ENCODE data around the gene LTBP1. TPM values are rescaled to one million over a fixed set of nuclear protein-coding genes. Genes with fewer than 3 reads are reported as not detected.

LTBP1 gene
- total and polyA plus RNA-seq, 2 experiments from 2014 or later = 35.6 to 68.9 TPM

DNA sequence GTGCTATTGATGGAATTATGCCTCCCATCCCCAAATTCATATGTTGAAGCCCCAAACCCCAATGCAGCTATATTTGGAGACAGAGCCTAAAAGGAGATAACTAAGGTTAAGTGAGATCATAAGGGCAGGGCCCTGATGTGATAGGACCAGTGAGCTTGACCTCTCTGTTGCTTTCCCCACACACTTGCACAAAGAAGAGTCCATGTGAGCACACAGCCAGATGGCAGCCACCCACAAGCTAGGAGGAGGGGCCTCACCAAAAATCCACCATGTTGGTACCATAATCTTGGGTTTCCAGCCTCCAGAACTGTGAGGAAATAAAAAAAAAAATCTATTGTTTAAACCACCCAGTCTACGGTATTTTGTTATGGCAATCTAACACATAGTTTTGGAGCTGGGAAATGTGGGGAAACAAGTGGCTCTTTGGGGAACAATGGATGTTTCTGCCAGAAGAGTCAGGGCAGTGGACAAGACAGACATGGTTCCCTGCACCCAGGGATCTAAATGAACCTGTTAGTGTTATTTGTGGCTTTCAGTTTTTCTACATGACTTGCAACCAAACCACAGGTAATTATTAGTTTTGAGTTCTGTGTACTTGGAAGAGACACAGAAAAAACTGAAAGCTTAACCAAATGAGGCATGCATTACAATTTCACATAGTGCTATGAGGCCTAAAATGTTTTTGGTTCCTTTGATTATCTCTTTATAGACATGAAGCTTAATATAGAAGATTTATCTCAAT, 259.1 kb downstream of the LTBP1 start:
- Histone ChIP-seq H3K9me3 (ENCODE audit: low read depth) (no peaks in the 10 kb centered on the region), H3K4me2 (no peak overlapping the region), H3K79me2 (no peaks in the 10 kb centered on the region), H3K9me2 (replicated peaks; ENCODE audit: insufficient read depth) (no peaks in the 10 kb centered on the region), H3K36me3 (replicated peaks; ENCODE audit: insufficient read depth, low read depth) (no peaks in the 10 kb centered on the region), H3K27ac (no peak overlapping the region), H3K4me1 (ENCODE audit: insufficient read depth) (peaks cover 10% of the 10 kb centered on the region), H2AFZ (no peak overlapping the region), H3K27me3 (no peaks in the 10 kb centered on the region), H4K20me1 (ENCODE audit: insufficient read depth, poor library complexity, severe bottlenecking) (no peaks in the 10 kb centered on the region), H3K4me3 (no peak overlapping the region)
- WGBS (ENCODE audit: low lambda C conversion rate, missing lambda C conversion rate) = 96% methylated on average over 1 of the region's 1 CpG
- TF ChIP-seq, protein P1, sequence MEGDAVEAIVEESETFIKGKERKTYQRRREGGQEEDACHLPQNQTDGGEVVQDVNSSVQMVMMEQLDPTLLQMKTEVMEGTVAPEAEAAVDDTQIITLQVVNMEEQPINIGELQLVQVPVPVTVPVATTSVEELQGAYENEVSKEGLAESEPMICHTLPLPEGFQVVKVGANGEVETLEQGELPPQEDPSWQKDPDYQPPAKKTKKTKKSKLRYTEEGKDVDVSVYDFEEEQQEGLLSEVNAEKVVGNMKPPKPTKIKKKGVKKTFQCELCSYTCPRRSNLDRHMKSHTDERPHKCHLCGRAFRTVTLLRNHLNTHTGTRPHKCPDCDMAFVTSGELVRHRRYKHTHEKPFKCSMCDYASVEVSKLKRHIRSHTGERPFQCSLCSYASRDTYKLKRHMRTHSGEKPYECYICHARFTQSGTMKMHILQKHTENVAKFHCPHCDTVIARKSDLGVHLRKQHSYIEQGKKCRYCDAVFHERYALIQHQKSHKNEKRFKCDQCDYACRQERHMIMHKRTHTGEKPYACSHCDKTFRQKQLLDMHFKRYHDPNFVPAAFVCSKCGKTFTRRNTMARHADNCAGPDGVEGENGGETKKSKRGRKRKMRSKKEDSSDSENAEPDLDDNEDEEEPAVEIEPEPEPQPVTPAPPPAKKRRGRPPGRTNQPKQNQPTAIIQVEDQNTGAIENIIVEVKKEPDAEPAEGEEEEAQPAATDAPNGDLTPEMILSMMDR (IDR thresholded peaks at IDR 0.05; ENCODE audit: poor library complexity) = no peak
- TF ChIP-seq EZH2 (IDR thresholded peaks at IDR 0.05; ENCODE audit: borderline replicate concordance) = no peak
- TF ChIP-seq EZH2phosphoT487 (IDR thresholded peaks at IDR 0.05; ENCODE audit: low read depth, severe bottlenecking, unreplicated experiment) = no peak
- DNase-seq (ENCODE audit: low spot score) = no peak

DNA sequence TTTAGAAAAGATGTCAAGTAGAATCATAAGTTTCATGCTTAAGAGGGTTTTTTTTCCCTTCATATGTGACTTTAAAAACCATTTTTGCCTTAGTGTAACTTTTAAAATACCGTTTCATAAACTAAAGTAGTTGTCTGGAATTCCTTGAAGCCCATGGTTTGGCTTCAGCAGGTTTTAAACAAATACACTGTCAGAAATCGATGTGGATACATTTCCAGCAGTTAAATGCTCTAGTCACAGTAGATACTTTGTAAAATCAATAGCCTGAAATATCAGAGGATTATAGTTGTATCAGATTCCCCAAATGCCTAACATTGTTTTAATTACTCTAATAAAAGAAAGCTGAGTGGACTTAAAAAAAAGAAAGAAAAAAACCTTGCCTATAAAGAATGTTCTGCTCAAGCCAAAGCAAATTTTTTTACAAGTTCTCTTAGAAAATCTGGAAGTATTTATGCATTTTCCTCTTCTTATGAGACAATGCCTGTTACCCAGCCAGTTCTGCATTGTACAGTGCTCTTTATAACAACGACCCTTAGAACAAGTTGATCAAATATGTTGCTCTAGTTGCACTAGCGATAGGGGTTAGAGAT, 260.5 kb downstream of the LTBP1 start:
- H3K4me1 ChIP-seq (ENCODE audit: insufficient read depth) = peaks cover 17% of the 10 kb centered on the region
- 66% methylated on average over 4 of the region's 4 CpGs for WGBS (ENCODE audit: low lambda C conversion rate, missing lambda C conversion rate)
- H3K79me2 ChIP-seq = no peaks in the 10 kb centered on the region
- no peak for DNase-seq (ENCODE audit: low spot score)
- no peaks in the 10 kb centered on the region for H3K36me3 ChIP-seq (replicated peaks; ENCODE audit: insufficient read depth, low read depth)
- no peak overlapping the region for H3K4me3 ChIP-seq
- no peaks in the 10 kb centered on the region for H3K9me2 ChIP-seq (replicated peaks; ENCODE audit: insufficient read depth)
- H3K4me2 ChIP-seq = no peak overlapping the region
- no peaks in the 10 kb centered on the region for H4K20me1 ChIP-seq (ENCODE audit: insufficient read depth, poor library complexity, severe bottlenecking)
- H3K27ac ChIP-seq = peak overlapping the region; percentile 18
- H3K9me3 ChIP-seq (ENCODE audit: low read depth) = no peaks in the 10 kb centered on the region
- no peaks in the 10 kb centered on the region for H3K27me3 ChIP-seq
- TF ChIP-seq, protein P1 (IDR thresholded peaks at IDR 0.05; ENCODE audit: poor library complexity) = no peak
- TF ChIP-seq EZH2phosphoT487 (IDR thresholded peaks at IDR 0.05; ENCODE audit: low read depth, severe bottlenecking, unreplicated experiment) = no peak
- no peak for TF ChIP-seq EZH2 (IDR thresholded peaks at IDR 0.05; ENCODE audit: borderline replicate concordance)
- no peak overlapping the region for H2AFZ ChIP-seq

DNA sequence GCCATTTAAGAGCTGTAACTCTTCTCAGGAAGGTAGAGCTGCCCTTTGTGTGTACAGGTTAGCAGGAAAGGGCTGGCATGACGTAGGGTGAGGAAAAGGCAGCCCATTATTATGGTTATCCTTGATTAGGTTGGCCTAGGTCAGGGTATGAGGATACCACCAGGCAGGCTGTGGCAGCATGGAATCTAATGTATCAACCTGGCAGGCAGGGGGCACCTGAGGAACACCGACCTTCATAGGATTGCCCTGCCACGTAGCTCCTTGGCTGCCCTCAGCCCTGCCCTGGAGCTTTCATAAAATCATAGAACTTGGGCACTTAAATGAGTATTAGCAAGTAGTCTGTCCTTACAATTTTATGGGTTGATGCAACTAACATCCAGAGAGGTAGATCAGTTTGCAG, 261.6 kb downstream of the LTBP1 start:
- Histone ChIP-seq H3K79me2 (no peaks in the 10 kb centered on the region), H3K36me3 (replicated peaks; ENCODE audit: insufficient read depth, low read depth) (no peaks in the 10 kb centered on the region), H3K4me2 (no peak overlapping the region), H3K27me3 (no peaks in the 10 kb centered on the region), H3K9me3 (ENCODE audit: low read depth) (no peaks in the 10 kb centered on the region), H3K4me1 (ENCODE audit: insufficient read depth) (peaks cover 21% of the 10 kb centered on the region), H3K4me3 (no peak overlapping the region), H2AFZ (no peak overlapping the region), H3K27ac (no peak overlapping the region), H3K9me2 (replicated peaks; ENCODE audit: insufficient read depth) (no peaks in the 10 kb centered on the region), H4K20me1 (ENCODE audit: insufficient read depth, poor library complexity, severe bottlenecking) (no peaks in the 10 kb centered on the region)
- TF ChIP-seq EZH2 (IDR thresholded peaks at IDR 0.05; ENCODE audit: borderline replicate concordance) (no peak), EZH2phosphoT487 (IDR thresholded peaks at IDR 0.05; ENCODE audit: low read depth, severe bottlenecking, unreplicated experiment) (no peak)
- TF ChIP-seq, protein P1 (IDR thresholded peaks at IDR 0.05; ENCODE audit: poor library complexity) = no peak
- WGBS (ENCODE audit: low lambda C conversion rate, missing lambda C conversion rate) = 97% methylated on average over 3 of the region's 3 CpGs
- no peak for DNase-seq (ENCODE audit: low spot score)

All from hepatocyte (in vitro differentiated cells).